Stimulated activated naive B cell treated with anti-CD40 and anti-IgM and Interleukin-4, amounts not matched to agents 10 μg/mL and 1 μg/mL and 100 μg/mL, for 72 hours (primary cell): ENCODE measurements around the gene CNTN4.

Source experiments
- ATAC-seq, 2 donors: fragments of 150-1000 bp; cut with Tn5 transposase; replicated peaks; 2 replicates each; pipeline ENCODE4 v1.10.0; 2021; ENCODE audit warnings: moderate library complexity in 1 of 2
- DNase-seq: peaks from one replicate; pipeline ENCODE4 v3.0.0; 2021
- H3K27ac Mint-ChIP-seq: one replicate; pipeline ENCODE4 v1.8.0; 2022; ENCODE audit warnings: mild to moderate bottlenecking, mixed read lengths
- H3K27me3 Mint-ChIP-seq, 2 donors: one replicate each; pipeline ENCODE4 v1.8.0; 2022; ENCODE audit warnings: mixed read lengths in 2 of 2
- H3K36me3 Mint-ChIP-seq, 2 donors: one replicate each; pipeline ENCODE4 v1.8.0; 2022; ENCODE audit warnings: mixed read lengths in 2 of 2, mild to moderate bottlenecking in 1 of 2
- H3K4me1 Mint-ChIP-seq, 2 donors: one replicate each; pipeline ENCODE4 v1.8.0; 2022; ENCODE audit warnings: mixed read lengths in 2 of 2, mild to moderate bottlenecking in 1 of 2
- H3K4me3 Mint-ChIP-seq, 2 donors: one replicate each; pipeline ENCODE4 v1.8.0; 2022; ENCODE audit warnings: mild to moderate bottlenecking in 2 of 2, mixed read lengths in 2 of 2, moderate library complexity in 1 of 2
- H3K9me3 Mint-ChIP-seq, 2 donors: one replicate each; pipeline ENCODE4 v1.8.0; 2022; ENCODE audit warnings: mixed read lengths in 2 of 2, mild to moderate bottlenecking in 1 of 2

Gene CNTN4

GRCh38 chr3:3005146-3005744, 906.6 kb downstream of the CNTN4 start:
- ATAC-seq (no peak), DNase-seq (no peak)
- Mint-ChIP-seq H3K27ac (no peak overlapping the region), H3K36me3 (no peaks in the 10 kb centered on the region), H3K27me3 (peaks cover 0 to 4% of the 10 kb centered on the region in 2 donors), H3K4me3 (no peak overlapping the region), H3K9me3 (peaks cover 0 to 2% of the 10 kb centered on the region in 2 donors), H3K4me1 (no peaks in the 10 kb centered on the region)

- Mint-ChIP-seq H3K36me3 (no peaks in the 10 kb centered on the region), H3K27ac (no peak overlapping the region), H3K27me3 (peaks cover 32 to 41% of the 10 kb centered on the region in 2 donors), H3K4me1 (no peaks in the 10 kb centered on the region), H3K4me3 (no peak overlapping the region), H3K9me3 (peaks cover 0 to 2% of the 10 kb centered on the region in 2 donors)
- no peak for DNase-seq
- no peak for ATAC-seq
Measured at GRCh38 chr3:3013317-3014052, 914.8 kb downstream of the CNTN4 start.

DNA sequence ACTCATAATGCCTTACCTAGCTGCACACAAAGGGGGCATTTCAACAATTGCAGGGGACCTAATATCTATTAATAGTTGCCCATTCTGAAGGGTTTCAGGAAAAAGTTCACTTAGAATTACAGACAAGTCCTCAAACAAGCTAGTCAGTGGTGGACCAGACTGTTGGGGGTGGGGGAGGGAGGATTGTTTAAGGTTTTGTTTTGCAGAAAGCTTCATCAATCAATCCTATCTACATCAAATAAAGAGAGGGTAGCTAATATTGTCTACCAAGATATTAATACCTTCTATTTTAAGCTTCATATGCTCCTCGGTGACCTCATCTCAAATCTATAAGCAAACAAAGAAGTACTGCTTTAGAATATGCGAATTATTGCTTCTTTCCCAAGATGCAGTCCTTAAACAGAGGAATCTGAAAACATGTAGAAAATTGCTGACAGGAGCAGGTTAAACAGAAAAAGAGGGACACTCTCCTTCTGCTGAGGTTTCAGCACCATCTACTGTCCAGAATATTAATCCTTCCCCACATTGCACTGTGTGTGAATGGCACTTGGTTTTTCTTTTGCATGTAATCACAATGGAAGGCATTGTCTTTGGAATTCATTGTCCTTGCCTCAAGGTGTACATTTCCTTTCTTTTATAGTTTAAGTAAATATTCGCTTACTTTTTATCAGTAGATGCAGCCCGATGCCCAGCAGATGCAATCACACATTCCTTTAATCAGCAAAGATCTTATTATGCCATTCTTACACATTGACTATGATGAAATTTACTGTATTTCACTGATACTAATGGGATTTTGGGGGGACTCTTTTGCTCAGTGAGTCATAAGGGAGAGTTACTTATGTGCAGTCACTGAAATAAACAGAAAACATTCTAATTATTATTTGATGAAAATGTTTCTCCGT, 916.8 kb downstream of the CNTN4 start:
- ATAC-seq (peak; percentile 71 to 81), DNase-seq (no peak)
- Mint-ChIP-seq H3K36me3 (no peaks in the 10 kb centered on the region), H3K27ac (no peak overlapping the region), H3K4me3 (no peak overlapping the region), H3K4me1 (no peaks in the 10 kb centered on the region), H3K27me3 (peaks cover 28 to 46% of the 10 kb centered on the region in 2 donors), H3K9me3 (no peaks in the 10 kb centered on the region)

DNA sequence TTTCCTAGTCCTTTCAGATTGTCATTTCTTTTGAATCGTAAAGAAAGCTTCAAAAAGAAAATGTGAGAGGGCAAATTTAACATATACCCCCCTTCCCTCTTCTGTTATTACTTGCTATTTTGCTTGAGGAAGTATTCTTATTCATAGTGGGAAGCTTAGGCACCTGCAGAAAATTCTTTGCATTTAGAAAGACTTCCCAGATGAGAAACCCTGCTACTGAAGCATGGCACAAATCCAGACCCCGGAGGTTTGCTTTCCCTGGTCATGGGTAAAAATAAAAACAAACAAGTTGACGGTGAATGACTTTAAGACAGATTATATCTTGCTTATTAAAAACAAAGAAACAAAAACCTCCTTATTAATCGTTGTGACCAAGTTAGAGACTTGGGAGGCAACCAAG, 917.6 kb downstream of the CNTN4 start:
- H3K36me3 Mint-ChIP-seq, result no peaks in the 10 kb centered on the region
- no peaks in the 10 kb centered on the region for H3K4me1 Mint-ChIP-seq
- H3K27me3 Mint-ChIP-seq, result peaks cover 24 to 47% of the 10 kb centered on the region in 2 donors
- no peaks in the 10 kb centered on the region for H3K9me3 Mint-ChIP-seq
- H3K27ac Mint-ChIP-seq, result no peak overlapping the region
- no peak overlapping the region for H3K4me3 Mint-ChIP-seq
- ATAC-seq, result no peak
- no peak for DNase-seq

- DNase-seq (no peak), ATAC-seq (no peak)
- Mint-ChIP-seq H3K4me3 (no peak overlapping the region), H3K9me3 (no peaks in the 10 kb centered on the region), H3K4me1 (no peaks in the 10 kb centered on the region), H3K27ac (no peak overlapping the region), H3K27me3 (peaks cover 11 to 21% of the 10 kb centered on the region in 2 donors), H3K36me3 (no peaks in the 10 kb centered on the region)
Measured at GRCh38 chr3:3020209-3020608, 921.5 kb downstream of the CNTN4 start.

- peaks cover 11 to 15% of the 10 kb centered on the region in 2 donors for H3K27me3 Mint-ChIP-seq
- no peak overlapping the region for H3K4me3 Mint-ChIP-seq
- no peaks in the 10 kb centered on the region for H3K36me3 Mint-ChIP-seq
- DNase-seq (no peak), ATAC-seq (no peak)
- H3K9me3 Mint-ChIP-seq, result no peaks in the 10 kb centered on the region
- H3K4me1 Mint-ChIP-seq, result no peaks in the 10 kb centered on the region
- H3K27ac Mint-ChIP-seq, result no peak overlapping the region
Measured at GRCh38 chr3:3023111-3023745, 924.6 kb downstream of the CNTN4 start.

- Mint-ChIP-seq H3K9me3 (no peaks in the 10 kb centered on the region), H3K27ac (no peak overlapping the region), H3K4me3 (no peak overlapping the region), H3K27me3 (peaks cover 4 to 10% of the 10 kb centered on the region in 2 donors), H3K36me3 (no peaks in the 10 kb centered on the region), H3K4me1 (no peaks in the 10 kb centered on the region)
- ATAC-seq (no peak), DNase-seq (no peak)
Measured at GRCh38 chr3:3027976-3028567, 929.4 kb downstream of the CNTN4 start.

GRCh38 chr3:3031326-3031725, 932.7 kb downstream of the CNTN4 start:
- no peaks in the 10 kb centered on the region for H3K9me3 Mint-ChIP-seq
- no peak overlapping the region for H3K4me3 Mint-ChIP-seq
- no peak for DNase-seq
- no peak overlapping the region for H3K27ac Mint-ChIP-seq
- no peaks in the 10 kb centered on the region for H3K36me3 Mint-ChIP-seq
- no peaks in the 10 kb centered on the region for H3K27me3 Mint-ChIP-seq
- H3K4me1 Mint-ChIP-seq, result no peaks in the 10 kb centered on the region
- ATAC-seq, result no peak

GRCh38 chr3:3037156-3037555, 938.5 kb downstream of the CNTN4 start:
- Mint-ChIP-seq H3K4me1 (no peaks in the 10 kb centered on the region), H3K4me3 (no peak overlapping the region), H3K9me3 (no peaks in the 10 kb centered on the region), H3K27ac (no peak overlapping the region), H3K27me3 (peaks cover 4 to 23% of the 10 kb centered on the region in 2 donors), H3K36me3 (no peaks in the 10 kb centered on the region)
- DNase-seq (no peak), ATAC-seq (no peak)

GRCh38 chr3:3038201-3038991, 939.7 kb downstream of the CNTN4 start:
- H3K27ac Mint-ChIP-seq, result no peak overlapping the region
- no peak for DNase-seq
- no peak for ATAC-seq

GRCh38 chr3:3053974-3054373, 955.3 kb downstream of the CNTN4 start:
- Mint-ChIP-seq H3K9me3 (peaks cover 0 to 2% of the 10 kb centered on the region in 2 donors), H3K36me3 (no peaks in the 10 kb centered on the region), H3K27me3 (peaks cover 7 to 10% of the 10 kb centered on the region in 2 donors), H3K27ac (no peak overlapping the region), H3K4me1 (peaks cover 0 to 1% of the 10 kb centered on the region in 2 donors), H3K4me3 (no peak overlapping the region)
- no peak for ATAC-seq
- DNase-seq, result no peak

More at GRCh38 chr3:3038201-3038991, 939.7 kb downstream of the CNTN4 start:
- Mint-ChIP-seq H3K27me3 (peaks cover 4 to 23% of the 10 kb centered on the region in 2 donors), H3K4me3 (no peak overlapping the region), H3K9me3 (no peaks in the 10 kb centered on the region), H3K36me3 (no peaks in the 10 kb centered on the region), H3K4me1 (no peaks in the 10 kb centered on the region)

GRCh38 chr3:3059645-3060044, 961.0 kb downstream of the CNTN4 start:
- Mint-ChIP-seq H3K4me3 (no peak overlapping the region), H3K9me3 (peaks cover 0 to 2% of the 10 kb centered on the region in 2 donors), H3K4me1 (no peaks in the 10 kb centered on the region), H3K27me3 (peaks cover 10 to 11% of the 10 kb centered on the region in 2 donors), H3K36me3 (no peaks in the 10 kb centered on the region), H3K27ac (no peak overlapping the region)
- DNase-seq, result no peak
- no peak for ATAC-seq

GRCh38 chr3:3064297-3064696, 965.6 kb downstream of the CNTN4 start:
- Mint-ChIP-seq H3K4me3 (no peak overlapping the region), H3K9me3 (no peaks in the 10 kb centered on the region), H3K36me3 (no peaks in the 10 kb centered on the region), H3K4me1 (peaks cover 5 to 13% of the 10 kb centered on the region in 2 donors), H3K27me3 (peaks cover under 1 to 2% of the 10 kb centered on the region in 2 donors), H3K27ac (no peak overlapping the region)
- DNase-seq, result no peak
- ATAC-seq, result no peak
